ENCODE results near the gene CLSTN2.

GRCh38 chr3:140501061-140501769 is 566.2 kb downstream of the CLSTN2 start:
- TF ChIP-seq CTCF (IDR thresholded peaks at IDR 0.05 in 8 of 11, conservative IDR thresholded peaks at IDR 0.05 in 3 of 11) (no peak), POLR2A (IDR thresholded peaks at IDR 0.05) (no peak)
